HCT116 (cell line): ENCODE results near the gene KIR2DL1. TPM values are rescaled to one million over a fixed set of nuclear protein-coding genes. Genes with fewer than 3 reads are reported as not detected.

Source experiments
- ATAC-seq: fragments of 200-7000 bp; cut with Tn5 transposase; 2 replicates; pipeline ENCODE4 v1.9.1; 2020; ENCODE audit warnings: mild to moderate bottlenecking, moderate library complexity
- BruUV-seq: library from RNA; stranded (reverse); fragments of 400-500 nt; replicated peaks from 2 replicates; lab custom pipeline; 2021; lab: Mats Ljungman, UMichigan
- CTCF ChIA-PET: fragments of 300-600 bp; sonication (Branson Sonifier 250); formaldehyde crosslinking; loops from one replicate; lab custom pipeline; 2021; ENCODE audit warnings: antibody characterized with exemption; lab: Charles Lee
- POLR2A ChIA-PET: fragments of 300-600, 350-600 bp; sonication (Branson Sonifier 250); formaldehyde crosslinking; loops from one replicate; lab custom pipeline; 2021; ENCODE audit warnings: antibody characterized with exemption; lab: Charles Lee
- RAD21 ChIA-PET, 2 experiments: fragments of 300-600 bp; sonication (Branson Sonifier 250); formaldehyde crosslinking; loops; one replicate each; lab custom pipeline; 2023; ENCODE audit warnings: low total read pairs in 2 of 2; ENCODE audit not compliant: uncharacterized antibody in 2 of 2, unreplicated experiment in 2 of 2, low non-redundant PET in 1 of 2; lab: Charles Lee
- DNase-seq: peaks from one replicate; pipeline ENCODE4 v3.0.0-alpha.2; 2010; ENCODE audit warnings: low read depth, low spot score
- H2AFZ ChIP-seq: fragments of 200-600 bp; shearing (Covaris generic), sonication (generic); 2 replicates; pipeline ENCODE4 v1.6.1; 2017; ENCODE audit warnings: low read depth, mixed run types, mixed read lengths, antibody characterized with exemption, low read length; ENCODE audit not compliant: poor library complexity, severe bottlenecking
- H3K27ac ChIP-seq: 2 replicates; pipeline ENCODE4 v1.5.1; 2012; ENCODE audit warnings: low read depth, low read length
- H3K27me3 ChIP-seq: fragments of 200-600 bp; sonication (generic); 2 replicates; pipeline ENCODE4 v1.6.1; 2016; ENCODE audit warnings: mixed run types, low read length, mixed read lengths; ENCODE audit not compliant: insufficient read depth
- H3K36me3 ChIP-seq, 2 experiments: fragments of 200-500 bp in 1 of 2; fragments of 200-600 bp in 1 of 2; sonication (Bioruptor generic) in 1 of 2; sonication (generic) in 1 of 2; 2 replicates each; pipeline versions ENCODE4 v1.5.1 to v1.6.1; 2014 to 2016; ENCODE audit warnings: low read length in 2 of 2, inconsistent platforms in 1 of 2, mixed read lengths in 1 of 2, mixed run types in 1 of 2; ENCODE audit not compliant: insufficient read depth in 2 of 2, control insufficient read depth in 1 of 2
- H3K4me1 ChIP-seq, 2 experiments: fragments of 200-600 bp in 1 of 2; sonication (generic) in 1 of 2; 2 replicates each; pipeline versions ENCODE4 v1.5.1 to v1.6.1; 2012 to 2017; ENCODE audit warnings: low read length in 2 of 2, inconsistent platforms in 1 of 2, mild to moderate bottlenecking in 1 of 2, mixed read lengths in 1 of 2, mixed run types in 1 of 2, moderate library complexity in 1 of 2; ENCODE audit not compliant: insufficient read depth in 2 of 2, control insufficient read depth in 1 of 2
- H3K4me2 ChIP-seq: fragments of 200-600 bp; sonication (generic); 2 replicates; pipeline ENCODE4 v1.6.1; 2017; ENCODE audit warnings: mixed run types, low read length, mixed read lengths
- H3K4me3 ChIP-seq, 2 experiments: fragments of 200-600 bp in 1 of 2; sonication (generic) in 1 of 2; replicated peaks in 1 of 2; 2 replicates each; pipeline ENCODE4 v1.5.1; 2011 to 2016; ENCODE audit warnings: low read length in 2 of 2, control low read depth in 1 of 2, low read depth in 1 of 2, mild to moderate bottlenecking in 1 of 2, mixed read lengths in 1 of 2, mixed run types in 1 of 2
- H3K79me2 ChIP-seq: fragments of 200-600 bp; sonication (generic); 2 replicates; pipeline ENCODE4 v1.6.1; 2017; ENCODE audit warnings: mild to moderate bottlenecking, mixed run types, low read length, moderate library complexity, mixed read lengths; ENCODE audit not compliant: insufficient read depth
- H3K9ac ChIP-seq: fragments of 200-600 bp; sonication (generic); 2 replicates; pipeline ENCODE4 v1.6.1; 2016; ENCODE audit warnings: low read length, mixed read lengths
- H3K9me2 ChIP-seq: fragments of 200-600 bp; sonication (generic), shearing (Covaris generic); 2 replicates; pipeline ENCODE4 v1.6.1; 2017; ENCODE audit warnings: mixed run types, mild to moderate bottlenecking, moderate library complexity; ENCODE audit not compliant: insufficient read depth
- H3K9me3 ChIP-seq, 2 experiments: fragments of 200-500 bp in 1 of 2; fragments of 200-600 bp in 1 of 2; sonication (Bioruptor generic) in 1 of 2; sonication (generic) in 1 of 2; 2 replicates each; pipeline ENCODE4 v1.6.1; 2014 to 2017; ENCODE audit warnings: low read length in 2 of 2, mixed read lengths in 2 of 2, inconsistent platforms in 1 of 2, low read depth in 1 of 2, mild to moderate bottlenecking in 1 of 2, mixed run types in 1 of 2, moderate library complexity in 1 of 2; ENCODE audit not compliant: control insufficient read depth in 1 of 2, insufficient read depth in 1 of 2
- H4K20me1 ChIP-seq: fragments of 200-600 bp; sonication (generic), shearing (Covaris generic); 2 replicates; pipeline ENCODE4 v1.6.1; 2017; ENCODE audit warnings: mixed run types, mild to moderate bottlenecking, moderate library complexity; ENCODE audit not compliant: insufficient read depth
- CBX3 ChIP-seq: IDR thresholded peaks from 2 replicates; pipeline ENCODE4 v1.6.1; 2012; ENCODE audit warnings: low read depth
- CEBPB ChIP-seq: IDR thresholded peaks from 2 replicates; pipeline ENCODE4 v1.6.1; 2012; ENCODE audit warnings: low read depth
- EGR1 ChIP-seq: IDR thresholded peaks from 2 replicates; pipeline ENCODE4 v1.6.1; 2012; ENCODE audit warnings: low read depth
- EZH2phosphoT487 ChIP-seq: fragments of 200-600 bp; IDR thresholded peaks from 2 replicates; pipeline ENCODE4 v1.6.1; 2018; ENCODE audit warnings: antibody characterized with exemption, borderline replicate concordance
- POLR2A ChIP-seq: IDR thresholded peaks from 2 replicates; pipeline ENCODE4 v1.7.0; 2011; ENCODE audit warnings: borderline replicate concordance; ENCODE audit not compliant: insufficient read depth, insufficient read length; ENCODE audit errors: extremely low read depth
- POLR2AphosphoS5 ChIP-seq: IDR thresholded peaks from 2 replicates; pipeline ENCODE4 v1.6.1; 2011; ENCODE audit warnings: mild to moderate bottlenecking, low read depth, low read length, moderate library complexity
- REST ChIP-seq: IDR thresholded peaks from 2 replicates; pipeline ENCODE4 v1.6.1; 2012; ENCODE audit warnings: low read depth
- SIN3A ChIP-seq: IDR thresholded peaks from 2 replicates; pipeline ENCODE4 v1.6.1; 2012; ENCODE audit warnings: low read depth
- SP1 ChIP-seq: IDR thresholded peaks from 2 replicates; pipeline ENCODE4 v1.6.1; 2012; ENCODE audit warnings: low read depth
- SRF ChIP-seq: IDR thresholded peaks from 2 replicates; pipeline ENCODE4 v1.6.1; 2012; ENCODE audit warnings: low read depth
- TCF7L2 ChIP-seq: IDR thresholded peaks from 2 replicates; pipeline ENCODE4 v1.7.0; 2011; ENCODE audit warnings: borderline replicate concordance, inconsistent platforms; ENCODE audit not compliant: insufficient read depth, insufficient read length; ENCODE audit errors: extremely low read depth
- YY1 ChIP-seq: IDR thresholded peaks from 2 replicates; pipeline ENCODE4 v1.6.1; 2011; ENCODE audit warnings: low read length, low read depth, moderate library complexity, mild to moderate bottlenecking; ENCODE audit not compliant: insufficient replicate concordance; ENCODE audit errors: extremely low read depth
- ZFX ChIP-seq: fragments of 450-650 bp; IDR thresholded peaks from 2 replicates; pipeline ENCODE4 v1.6.1; 2017
- ZNF274 ChIP-seq: fragments of 200-500 bp; sonication (Bioruptor generic); IDR thresholded peaks from 2 replicates; pipeline ENCODE4 v1.6.1; 2014; ENCODE audit warnings: mild to moderate bottlenecking, low read depth, low read length, inconsistent platforms
- intact Hi-C: fragments of 100-400 bp; cut with micrococcal nuclease; formaldehyde crosslinking; loops from 2 replicates; pipeline ENCODE4 v1.10.0; 2022
- total RNA-seq: library from RNA; stranded (reverse); gene quantifications from one replicate; pipeline ENCODE4 v1.2.1, GENCODE V29; 2021; ENCODE audit not compliant: unreplicated experiment
- TF ChIP-seq, protein P1 (sequence below), 3 experiments: fragments of 200-600 bp in 1 of 3; sonication (generic) in 1 of 3; IDR thresholded peaks in 2 of 3; conservative IDR thresholded peaks in 1 of 3; 2 replicates each; pipeline ENCODE4 v1.5.1; 2012 to 2017; ENCODE audit warnings: low read depth in 2 of 3, low read length in 2 of 3, antibody characterized with exemption in 1 of 3, borderline replicate concordance in 1 of 3, control low read depth in 1 of 3, mild to moderate bottlenecking in 1 of 3, mixed read lengths in 1 of 3, mixed run types in 1 of 3, moderate library complexity in 1 of 3; ENCODE audit not compliant: insufficient read depth in 1 of 3
- TF ChIP-seq, protein P2 (sequence below): IDR thresholded peaks from 2 replicates; pipeline ENCODE4 v1.6.1; 2012

Gene KIR2DL1
- total RNA-seq, 1 experiment from 2014 or later, result not detected

DNA sequence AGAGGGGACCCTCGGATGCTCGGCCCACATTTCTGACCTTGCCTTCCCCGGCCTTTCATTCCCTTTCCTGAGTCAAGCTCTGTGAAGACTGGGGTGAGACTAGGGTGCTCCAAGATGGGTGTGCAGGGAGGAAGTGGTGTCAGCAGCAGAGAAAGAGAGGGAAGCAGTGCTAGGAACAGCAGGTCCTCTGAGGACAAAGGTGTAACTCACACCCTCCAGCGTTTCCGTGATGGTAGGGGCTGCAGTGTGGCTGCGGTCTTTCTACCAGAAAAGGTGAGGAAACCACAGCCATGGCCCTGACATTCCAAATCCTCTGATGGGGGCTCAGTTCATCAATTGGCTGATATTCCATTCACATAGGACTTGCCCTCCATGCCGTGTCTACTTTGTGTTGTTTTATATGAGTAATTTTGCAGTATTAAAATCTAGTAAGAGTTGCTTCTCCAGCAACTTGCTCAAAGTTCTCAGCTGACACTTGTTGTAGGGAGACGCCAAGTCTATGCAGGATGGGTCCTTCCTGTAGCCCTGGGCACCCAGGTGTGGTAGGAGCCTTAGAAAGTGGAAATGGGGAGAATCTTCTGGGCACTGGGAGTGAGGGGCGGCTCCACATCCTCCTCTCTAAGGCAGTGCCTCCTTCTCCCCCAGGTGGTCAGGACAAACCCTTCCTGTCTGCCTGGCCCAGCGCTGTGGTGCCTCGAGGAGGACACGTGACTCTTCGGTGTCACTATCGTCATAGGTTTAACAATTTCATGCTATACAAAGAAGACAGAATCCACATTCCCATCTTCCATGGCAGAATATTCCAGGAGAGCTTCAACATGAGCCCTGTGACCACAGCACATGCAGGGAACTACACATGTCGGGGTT lies 48.3 kb downstream of the KIR2DL1 start:
- H3K4me2 ChIP-seq, result no peak overlapping the region
- RAD21 ChIA-PET, result no interaction called here

More for the DNA sequence above, 48.3 kb downstream of the KIR2DL1 start:
- ATAC-seq, result no peak
- ChIA-PET POLR2A (no interaction called here), CTCF (no interaction called here)
- Histone ChIP-seq H3K4me1 (no peaks in the 10 kb centered on the region), H3K9ac (no peak overlapping the region), H2AFZ (no peak overlapping the region), H3K4me3 (no peak overlapping the region), H4K20me1 (no peaks in the 10 kb centered on the region), H3K27ac (no peak overlapping the region), H3K79me2 (no peaks in the 10 kb centered on the region), H3K9me2 (no peaks in the 10 kb centered on the region), H3K36me3 (no peaks in the 10 kb centered on the region), H3K27me3 (peaks cover 8% of the 10 kb centered on the region; the same call in 1 of the 2 replicates), H3K9me3 (no peaks in the 10 kb centered on the region)
- TF ChIP-seq EZH2phosphoT487 (no peak), ZFX (no peak), TCF7L2 (no peak), CEBPB (no peak), CBX3 (no peak), ZNF274 (no peak), YY1 (no peak), POLR2AphosphoS5 (no peak), SRF (no peak), REST (no peak), SIN3A (no peak), POLR2A (no peak), SP1 (no peak), EGR1 (no peak)
- TF ChIP-seq, protein P1, sequence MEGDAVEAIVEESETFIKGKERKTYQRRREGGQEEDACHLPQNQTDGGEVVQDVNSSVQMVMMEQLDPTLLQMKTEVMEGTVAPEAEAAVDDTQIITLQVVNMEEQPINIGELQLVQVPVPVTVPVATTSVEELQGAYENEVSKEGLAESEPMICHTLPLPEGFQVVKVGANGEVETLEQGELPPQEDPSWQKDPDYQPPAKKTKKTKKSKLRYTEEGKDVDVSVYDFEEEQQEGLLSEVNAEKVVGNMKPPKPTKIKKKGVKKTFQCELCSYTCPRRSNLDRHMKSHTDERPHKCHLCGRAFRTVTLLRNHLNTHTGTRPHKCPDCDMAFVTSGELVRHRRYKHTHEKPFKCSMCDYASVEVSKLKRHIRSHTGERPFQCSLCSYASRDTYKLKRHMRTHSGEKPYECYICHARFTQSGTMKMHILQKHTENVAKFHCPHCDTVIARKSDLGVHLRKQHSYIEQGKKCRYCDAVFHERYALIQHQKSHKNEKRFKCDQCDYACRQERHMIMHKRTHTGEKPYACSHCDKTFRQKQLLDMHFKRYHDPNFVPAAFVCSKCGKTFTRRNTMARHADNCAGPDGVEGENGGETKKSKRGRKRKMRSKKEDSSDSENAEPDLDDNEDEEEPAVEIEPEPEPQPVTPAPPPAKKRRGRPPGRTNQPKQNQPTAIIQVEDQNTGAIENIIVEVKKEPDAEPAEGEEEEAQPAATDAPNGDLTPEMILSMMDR (IDR thresholded peaks at IDR 0.05 in 2 of 3, conservative IDR thresholded peaks at IDR 0.05 in 1 of 3; ENCODE audit: borderline replicate concordance in 1 of 3, insufficient read depth in 1 of 3, low read depth in 2 of 3, low read length in 2 of 3), result no peak
- TF ChIP-seq, protein P2, sequence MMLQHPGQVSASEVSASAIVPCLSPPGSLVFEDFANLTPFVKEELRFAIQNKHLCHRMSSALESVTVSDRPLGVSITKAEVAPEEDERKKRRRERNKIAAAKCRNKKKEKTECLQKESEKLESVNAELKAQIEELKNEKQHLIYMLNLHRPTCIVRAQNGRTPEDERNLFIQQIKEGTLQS, result no peak
- intact Hi-C loops, result no loop called here
- BruUV-seq, result no TSS peak
- DNase-seq, result no peak
